ENCODE measurements around the gene SOCS4.

DNA sequence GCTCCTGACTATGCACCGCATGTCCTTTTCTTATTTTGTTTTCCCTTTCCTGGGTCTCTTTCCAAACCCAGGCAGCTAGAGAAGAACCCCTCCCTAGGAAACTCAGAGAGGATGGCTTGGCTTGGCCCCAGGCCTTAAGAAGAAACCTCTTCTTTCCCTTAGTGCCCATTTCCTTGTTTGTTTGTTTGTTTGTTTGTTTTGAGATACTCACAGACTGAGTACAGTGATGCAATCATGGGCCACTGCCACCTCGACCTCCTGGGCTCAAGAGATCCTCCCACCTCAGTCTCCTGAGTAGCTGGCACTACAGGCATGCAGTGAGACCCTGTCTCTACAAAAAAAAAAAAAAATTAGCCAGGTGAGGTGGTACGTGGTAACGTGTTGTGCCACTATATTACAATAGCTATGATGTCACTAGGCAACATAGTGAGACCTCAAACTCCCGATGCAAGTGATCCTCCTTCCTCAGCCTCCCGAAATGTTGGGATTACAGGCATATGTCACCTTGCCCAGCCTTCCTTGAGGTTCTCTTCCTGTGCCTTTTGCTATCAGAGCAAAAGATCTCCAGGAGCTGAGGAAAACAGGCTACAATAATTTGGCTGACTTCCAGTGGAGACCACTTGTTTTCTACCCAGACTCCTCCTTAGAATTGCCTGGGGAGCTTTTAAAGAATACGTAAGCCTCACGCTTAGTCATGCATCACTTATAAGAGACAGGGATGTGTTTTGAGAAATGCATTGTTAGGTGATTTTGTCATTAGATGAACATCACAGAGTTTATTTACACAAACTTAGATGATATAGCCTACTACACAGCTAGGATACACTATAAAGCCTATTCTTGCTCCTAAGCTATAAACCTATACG is 67.5 kb downstream of the SOCS4 start:
- TF ChIP-seq, protein P1, sequence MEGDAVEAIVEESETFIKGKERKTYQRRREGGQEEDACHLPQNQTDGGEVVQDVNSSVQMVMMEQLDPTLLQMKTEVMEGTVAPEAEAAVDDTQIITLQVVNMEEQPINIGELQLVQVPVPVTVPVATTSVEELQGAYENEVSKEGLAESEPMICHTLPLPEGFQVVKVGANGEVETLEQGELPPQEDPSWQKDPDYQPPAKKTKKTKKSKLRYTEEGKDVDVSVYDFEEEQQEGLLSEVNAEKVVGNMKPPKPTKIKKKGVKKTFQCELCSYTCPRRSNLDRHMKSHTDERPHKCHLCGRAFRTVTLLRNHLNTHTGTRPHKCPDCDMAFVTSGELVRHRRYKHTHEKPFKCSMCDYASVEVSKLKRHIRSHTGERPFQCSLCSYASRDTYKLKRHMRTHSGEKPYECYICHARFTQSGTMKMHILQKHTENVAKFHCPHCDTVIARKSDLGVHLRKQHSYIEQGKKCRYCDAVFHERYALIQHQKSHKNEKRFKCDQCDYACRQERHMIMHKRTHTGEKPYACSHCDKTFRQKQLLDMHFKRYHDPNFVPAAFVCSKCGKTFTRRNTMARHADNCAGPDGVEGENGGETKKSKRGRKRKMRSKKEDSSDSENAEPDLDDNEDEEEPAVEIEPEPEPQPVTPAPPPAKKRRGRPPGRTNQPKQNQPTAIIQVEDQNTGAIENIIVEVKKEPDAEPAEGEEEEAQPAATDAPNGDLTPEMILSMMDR (conservative IDR thresholded peaks at IDR 0.05; ENCODE audit: low read depth in 2 of 2): no peak
- TF ChIP-seq EZH2 (IDR thresholded peaks at IDR 0.05; ENCODE audit: low read depth, unreplicated experiment) (no peak), EZH2phosphoT487 (IDR thresholded peaks at IDR 0.05; ENCODE audit: unreplicated experiment) (no peak)

All from GM23338 (cell line).